Thoracic aorta (tissue), 2 donors: ENCODE data around the gene RPRML. TPM values are rescaled to one million over a fixed set of nuclear protein-coding genes. Genes with fewer than 3 reads are reported as not detected.

Source experiments
- ATAC-seq: fragments of 150-250 bp; one replicate; pipeline ENCODE4 v1.8.0; 2017; ENCODE audit warnings: low read depth; ENCODE audit not compliant: insufficient number of reproducible peaks, low FRiP score
- DNase-seq: peaks from one replicate; pipeline ENCODE4 v3.0.0-alpha.2; 2020; ENCODE audit warnings: low spot score
- H3K27ac ChIP-seq, 2 donors: fragments of 200-600 bp; sonication (generic); 1 replicate in 1 of 2; 2 replicates in 1 of 2; pipeline ENCODE4 v1.5.1; 2016; ENCODE audit warnings: mild to moderate bottlenecking in 2 of 2, moderate library complexity in 2 of 2
- H3K27me3 ChIP-seq: fragments of 200-600 bp; sonication (generic); replicated peaks from 2 replicates; pipeline ENCODE4 v1.6.0; 2016; ENCODE audit warnings: mild to moderate bottlenecking; ENCODE audit not compliant: insufficient read depth
- H3K36me3 ChIP-seq: fragments of 200-600 bp; sonication (generic); one replicate; pipeline ENCODE4 v1.5.1; 2016
- H3K4me1 ChIP-seq, 2 donors: fragments of 200-600 bp; sonication (generic); 1 replicate in 1 of 2; 2 replicates in 1 of 2; pipeline versions ENCODE4 v1.5.1 to v1.6.0; 2016; ENCODE audit warnings: low read depth in 2 of 2, mild to moderate bottlenecking in 1 of 2; ENCODE audit not compliant: control insufficient read depth in 1 of 2
- H3K4me3 ChIP-seq: fragments of 200-600 bp; sonication (generic); 2 replicates; pipeline ENCODE4 v1.5.1; 2016; ENCODE audit warnings: mild to moderate bottlenecking
- H3K9me3 ChIP-seq: fragments of 200-600 bp; sonication (generic); 2 replicates; pipeline ENCODE4 v1.5.1; 2016
- CTCF ChIP-seq: fragments of 200-600 bp; sonication (generic); IDR thresholded peaks from one replicate; pipeline ENCODE4 v1.5.1; 2019; ENCODE audit warnings: antibody characterized with exemption
- total RNA-seq, 2 donors: library from RNA; depleted of rRNA; stranded (reverse); fragments of >200 nt; gene quantifications; one replicate each; pipeline versions ENCODE4 v1.1.0 to v1.2.3, GENCODE V29; 2016

The RPRML gene
- total RNA-seq, 2 donors from 2014 or later, result not detected

DNA sequence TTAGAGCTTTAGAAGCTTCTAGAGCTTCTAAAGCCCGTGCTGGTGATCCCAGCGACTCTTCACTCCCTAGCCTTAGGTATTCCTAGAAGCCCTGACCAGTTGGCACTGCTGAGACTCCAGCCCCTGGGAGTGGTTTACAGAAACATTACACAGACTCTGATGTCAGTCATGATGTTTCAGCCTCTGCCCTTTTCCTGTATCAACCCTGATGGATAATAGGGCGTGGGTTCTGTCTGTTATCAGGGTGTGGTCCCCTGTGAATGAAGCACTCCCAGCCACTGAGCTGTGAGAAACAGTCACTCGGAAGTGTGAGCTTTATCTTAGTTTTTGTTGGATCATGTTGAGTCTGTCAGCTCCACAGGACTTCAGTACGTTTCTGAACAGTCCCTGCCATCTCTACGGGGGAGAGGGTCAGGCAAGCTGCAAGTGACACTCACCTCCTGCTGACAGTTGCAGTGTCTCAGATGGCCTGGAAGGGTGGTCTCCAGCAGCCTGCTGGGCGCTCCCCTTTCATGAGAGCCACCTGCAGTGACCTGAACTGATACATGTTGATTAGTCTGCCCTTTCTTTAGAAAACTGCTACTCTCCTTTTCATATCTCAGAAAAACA lies 43.3 kb downstream of the RPRML start:
- no peaks in the 10 kb centered on the region for H3K4me1 ChIP-seq
- no peaks in the 10 kb centered on the region for H3K27me3 ChIP-seq
- no peak overlapping the region for H3K4me3 ChIP-seq
- DNase-seq, result no peak
- no peak overlapping the region for H3K27ac ChIP-seq
- H3K36me3 ChIP-seq, result peaks cover 84% of the 10 kb centered on the region
- H3K9me3 ChIP-seq, result no peaks in the 10 kb centered on the region
- no peak for ATAC-seq
- TF ChIP-seq CTCF, result no peak

- H3K4me3 ChIP-seq, result no peak overlapping the region
- H3K27ac ChIP-seq, result no peak overlapping the region
- ATAC-seq, result no peak
- no peak for DNase-seq
- H3K27me3 ChIP-seq, result no peaks in the 10 kb centered on the region
- no peaks in the 10 kb centered on the region for H3K9me3 ChIP-seq
- TF ChIP-seq CTCF, result no peak
- peaks cover 59% of the 10 kb centered on the region for H3K36me3 ChIP-seq
- H3K4me1 ChIP-seq, result no peaks in the 10 kb centered on the region
Measured at GRCh38 chr17:46931596-46931995, 47.5 kb downstream of the RPRML start.

DNA sequence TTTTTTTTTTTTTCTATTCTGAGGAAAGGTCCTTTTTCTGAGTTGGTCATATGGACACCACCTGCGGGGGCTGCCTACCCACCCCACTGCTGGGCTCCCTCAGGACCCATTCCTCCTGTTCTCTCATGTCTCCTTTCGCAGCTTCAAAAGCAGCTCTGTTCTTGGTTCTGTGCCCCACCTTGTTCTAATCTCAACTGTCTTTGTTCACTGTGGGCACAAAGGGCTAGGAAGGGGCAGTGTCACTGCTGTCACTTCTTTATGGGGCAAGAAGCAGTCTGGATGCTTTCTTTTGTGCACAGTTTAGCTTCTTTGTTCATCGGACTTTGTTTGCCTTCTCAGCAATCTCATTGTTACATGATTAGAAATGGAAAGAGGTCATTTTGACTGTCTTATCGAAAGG lies 49.0 kb downstream of the RPRML start:
- DNase-seq (no peak), ATAC-seq (no peak)
- Histone ChIP-seq H3K27me3 (no peaks in the 10 kb centered on the region), H3K9me3 (no peaks in the 10 kb centered on the region), H3K36me3 (peaks cover 46% of the 10 kb centered on the region), H3K4me1 (peaks cover 3 to 5% of the 10 kb centered on the region in 2 donors), H3K4me3 (no peak overlapping the region), H3K27ac (no peak overlapping the region)
- no peak for TF ChIP-seq CTCF

DNA sequence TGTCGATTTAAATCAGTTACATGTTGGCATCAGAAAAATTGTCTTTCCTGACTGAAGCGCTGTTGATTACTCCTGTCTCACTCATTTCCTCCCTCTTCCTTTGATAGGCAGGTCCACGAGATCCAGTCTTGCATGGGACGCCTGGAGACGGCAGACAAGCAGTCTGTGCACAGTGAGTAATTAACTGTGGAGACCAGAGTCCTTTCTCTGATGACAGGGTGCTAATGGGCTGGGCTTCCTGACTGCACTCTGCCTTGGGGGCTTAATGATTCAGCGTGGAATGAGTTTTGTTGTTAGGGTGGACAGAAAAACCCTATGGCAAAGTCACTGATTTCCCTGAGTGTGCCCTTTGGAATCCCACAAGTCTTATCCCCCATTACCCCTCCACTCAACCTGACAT lies 49.6 kb downstream of the RPRML start:
- ATAC-seq, result no peak
- DNase-seq, result no peak
- TF ChIP-seq CTCF, result no peak
- Histone ChIP-seq H3K4me1 (peaks cover 10 to 11% of the 10 kb centered on the region in 2 donors), H3K27me3 (no peaks in the 10 kb centered on the region), H3K27ac (no peak overlapping the region), H3K4me3 (no peak overlapping the region), H3K9me3 (no peaks in the 10 kb centered on the region), H3K36me3 (peaks cover 41% of the 10 kb centered on the region)

- peaks cover 33% of the 10 kb centered on the region for H3K36me3 ChIP-seq
- DNase-seq (no peak), ATAC-seq (no peak)
- H3K27ac ChIP-seq, result no peak overlapping the region
- TF ChIP-seq CTCF, result no peak
- H3K4me3 ChIP-seq, result no peak overlapping the region
- H3K9me3 ChIP-seq, result no peaks in the 10 kb centered on the region
- no peaks in the 10 kb centered on the region for H3K27me3 ChIP-seq
- peaks cover 16 to 19% of the 10 kb centered on the region in 2 donors for H3K4me1 ChIP-seq
Measured at GRCh38 chr17:46928467-46929261, 50.4 kb downstream of the RPRML start.

Other genes starting within 250 kb of the RPRML start
- under 1 TPM; 0.27 to 0.35 TPM for gene WNT3, start 160.6 kb downstream of the RPRML start, total RNA-seq
- 1 to 10 TPM in 1 of 2 donors, not detected in 1; 2.2 TPM for gene WNT9B, start 127.7 kb downstream of the RPRML start, total RNA-seq
- gene GOSR2, start 56.1 kb downstream of the RPRML start, total RNA-seq, result 10 to 100 TPM; 30.9 to 94.8 TPM
- 10 to 100 TPM; 66.0 to 69.2 TPM for gene CDC27, start 210.0 kb upstream of the RPRML start, total RNA-seq
- gene MYL4, start 230.1 kb upstream of the RPRML start, total RNA-seq, result not detected